Esophagus muscularis mucosa (tissue), 3 donors: ENCODE measurements around the gene NCKAP5.

Experiments
- EP300 ChIP-seq: sonication (generic); formaldehyde crosslinking; IDR thresholded peaks from one replicate; pipeline ENCODE4 v1.6.1; 2017; ENCODE audit warnings: antibody characterized with exemption
- TF ChIP-seq, protein P1 (sequence below), 3 experiments: fragments of 200-600 bp in 2 of 3; fragments of 450-650 bp in 1 of 3; sonication (generic) in 2 of 3; IDR thresholded peaks; one replicate each; pipeline ENCODE4 v1.5.1; 2017 to 2019; ENCODE audit warnings: antibody characterized with exemption in 3 of 3, mild to moderate bottlenecking in 2 of 3, moderate library complexity in 1 of 3

DNA sequence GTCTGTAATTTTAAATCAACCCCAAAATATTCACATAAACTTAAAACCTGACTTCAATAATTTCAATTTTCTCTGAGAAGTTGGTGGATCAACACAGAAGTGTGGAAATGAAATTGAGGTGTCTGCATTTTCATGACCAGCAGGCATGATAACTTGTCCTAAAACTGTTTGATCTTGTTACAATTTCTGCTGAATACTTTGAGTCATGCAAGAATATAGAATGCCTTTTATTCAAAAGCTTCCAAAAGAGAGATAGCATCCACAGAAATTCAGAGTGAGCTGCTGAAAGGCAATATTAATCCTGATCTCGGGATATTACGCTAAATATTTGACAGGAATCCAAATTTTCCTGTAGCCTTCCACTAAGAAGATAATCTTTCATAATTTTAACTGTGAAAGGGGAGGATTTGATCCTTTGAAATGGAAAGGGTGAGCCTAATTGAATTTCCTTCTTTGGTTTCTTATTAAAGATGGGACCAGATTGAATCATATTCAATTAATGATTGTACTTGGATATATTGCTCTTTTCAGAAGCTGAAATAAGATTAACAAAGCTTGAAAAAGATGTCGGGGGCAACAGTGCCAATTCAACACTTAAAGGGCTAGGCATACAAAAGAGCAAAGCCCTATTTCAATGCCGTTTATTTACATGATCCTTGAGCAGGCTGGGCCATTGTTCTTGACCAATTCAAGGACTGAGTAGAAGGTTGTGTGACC is 129.3 kb downstream of the NCKAP5 start:
- TF ChIP-seq, protein P1, sequence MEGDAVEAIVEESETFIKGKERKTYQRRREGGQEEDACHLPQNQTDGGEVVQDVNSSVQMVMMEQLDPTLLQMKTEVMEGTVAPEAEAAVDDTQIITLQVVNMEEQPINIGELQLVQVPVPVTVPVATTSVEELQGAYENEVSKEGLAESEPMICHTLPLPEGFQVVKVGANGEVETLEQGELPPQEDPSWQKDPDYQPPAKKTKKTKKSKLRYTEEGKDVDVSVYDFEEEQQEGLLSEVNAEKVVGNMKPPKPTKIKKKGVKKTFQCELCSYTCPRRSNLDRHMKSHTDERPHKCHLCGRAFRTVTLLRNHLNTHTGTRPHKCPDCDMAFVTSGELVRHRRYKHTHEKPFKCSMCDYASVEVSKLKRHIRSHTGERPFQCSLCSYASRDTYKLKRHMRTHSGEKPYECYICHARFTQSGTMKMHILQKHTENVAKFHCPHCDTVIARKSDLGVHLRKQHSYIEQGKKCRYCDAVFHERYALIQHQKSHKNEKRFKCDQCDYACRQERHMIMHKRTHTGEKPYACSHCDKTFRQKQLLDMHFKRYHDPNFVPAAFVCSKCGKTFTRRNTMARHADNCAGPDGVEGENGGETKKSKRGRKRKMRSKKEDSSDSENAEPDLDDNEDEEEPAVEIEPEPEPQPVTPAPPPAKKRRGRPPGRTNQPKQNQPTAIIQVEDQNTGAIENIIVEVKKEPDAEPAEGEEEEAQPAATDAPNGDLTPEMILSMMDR (IDR thresholded peaks at IDR 0.05) = no peak
- no peak for TF ChIP-seq EP300
